HEK293T (cell line): ENCODE measurements around the gene EFNA5.

Experiments
- CTCF ChIA-PET: fragments of 350-600 bp; formaldehyde crosslinking; extraction: SDS; loops from one replicate; lab custom pipeline; 2021; ENCODE audit warnings: antibody characterized with exemption, inconsistent platforms; lab: Yijun Ruan, JAX
- POLR2A ChIA-PET: fragments of 350-600 bp; formaldehyde crosslinking; extraction: SDS; loops from one replicate; lab custom pipeline; 2020; ENCODE audit warnings: antibody characterized with exemption, inconsistent platforms; lab: Yijun Ruan, JAX
- DNase-seq: peaks from one replicate; pipeline ENCODE4 v3.0.0; 2012; ENCODE audit warnings: mixed read lengths; ENCODE audit errors: extremely low spot score
- ARNT ChIP-seq: fragments of 450-650 bp; IDR thresholded peaks from 2 replicates; pipeline ENCODE4 v1.6.1; 2017; ENCODE audit warnings: mild to moderate bottlenecking
- BHLHE40 ChIP-seq: fragments of 450-650 bp; IDR thresholded peaks from 2 replicates; pipeline ENCODE4 v1.6.1; 2016; ENCODE audit warnings: mild to moderate bottlenecking, moderate library complexity, borderline replicate concordance
- CTBP1 ChIP-seq: fragments of 450-650 bp; IDR thresholded peaks from 2 replicates; pipeline ENCODE4 v1.6.1; 2016; ENCODE audit warnings: borderline replicate concordance
- ELF4 ChIP-seq: fragments of 450-650 bp; IDR thresholded peaks from 2 replicates; pipeline ENCODE4 v1.6.1; 2017; ENCODE audit warnings: antibody characterized with exemption
- FOXA1 ChIP-seq: fragments of 450-650 bp; IDR thresholded peaks from 2 replicates; pipeline ENCODE4 v1.6.1; 2016; ENCODE audit warnings: mild to moderate bottlenecking
- FOXK2 ChIP-seq: fragments of 450-650 bp; IDR thresholded peaks from 2 replicates; pipeline ENCODE4 v1.6.1; 2016; ENCODE audit warnings: mild to moderate bottlenecking
- FOXM1 ChIP-seq: fragments of 450-650 bp; IDR thresholded peaks from 2 replicates; pipeline ENCODE4 v1.6.1; 2017; ENCODE audit warnings: mild to moderate bottlenecking, borderline replicate concordance
- HDGF ChIP-seq: fragments of 450-650 bp; IDR thresholded peaks from 2 replicates; pipeline ENCODE4 v1.6.1; 2017; ENCODE audit warnings: antibody characterized with exemption, borderline replicate concordance
- L3MBTL2 ChIP-seq: fragments of 450-650 bp; conservative IDR thresholded peaks from 2 replicates; pipeline ENCODE4 v1.6.1; 2016; ENCODE audit warnings: mild to moderate bottlenecking
- LEF1 ChIP-seq: fragments of 450-650 bp; IDR thresholded peaks from 2 replicates; pipeline ENCODE4 v1.6.1; 2017; ENCODE audit warnings: mild to moderate bottlenecking, borderline replicate concordance
- NFRKB ChIP-seq: fragments of 450-650 bp; IDR thresholded peaks from 2 replicates; pipeline ENCODE4 v1.6.1; 2016; ENCODE audit warnings: mild to moderate bottlenecking, moderate library complexity
- PKNOX1 ChIP-seq: fragments of 450-650 bp; IDR thresholded peaks from 2 replicates; pipeline ENCODE4 v1.6.1; 2016
- SP1 ChIP-seq: fragments of 450-650 bp; IDR thresholded peaks from 2 replicates; pipeline ENCODE4 v1.6.1; 2017
- SUZ12 ChIP-seq: fragments of 450-650 bp; IDR thresholded peaks from 2 replicates; pipeline ENCODE4 v1.6.1; 2016; ENCODE audit warnings: mild to moderate bottlenecking
- TARDBP ChIP-seq: fragments of 450-650 bp; IDR thresholded peaks from 2 replicates; pipeline ENCODE4 v1.6.1; 2016
- ZNF384 ChIP-seq: fragments of 450-650 bp; IDR thresholded peaks from 2 replicates; pipeline ENCODE4 v1.6.1; 2016

EFNA5 gene

GRCh38 chr5:107388141-107388861 is 282.4 kb downstream of the EFNA5 start:
- CTCF ChIA-PET: no interaction called here

GRCh38 chr5:107387526-107388140 is 283.1 kb downstream of the EFNA5 start:
- TF ChIP-seq SP1 (no peak), BHLHE40 (no peak), HDGF (no peak), ZNF384 (no peak), TARDBP (no peak), L3MBTL2 (no peak)
- CTCF ChIA-PET: no interaction called here
- POLR2A ChIA-PET: no interaction called here
- DNase-seq: no peak

More at GRCh38 chr5:107388141-107388861, 282.4 kb downstream of the EFNA5 start:
- no peak for DNase-seq
- TF ChIP-seq ZNF384 (no peak), PKNOX1 (no peak), FOXA1 (no peak), ELF4 (no peak), FOXK2 (no peak)
- POLR2A ChIA-PET: no interaction called here

GRCh38 chr5:107385708-107386107 is 285.0 kb downstream of the EFNA5 start:
- CTCF ChIA-PET: no interaction called here
- no peak for TF ChIP-seq PKNOX1
- TF ChIP-seq FOXK2: no peak
- no peak for TF ChIP-seq SP1
- TF ChIP-seq CTBP1: no peak
- TF ChIP-seq L3MBTL2: no peak
- no peak for TF ChIP-seq BHLHE40
- TF ChIP-seq FOXM1: no peak
- TF ChIP-seq TARDBP: no peak
- TF ChIP-seq ZNF384: no peak
- POLR2A ChIA-PET: interaction anchor here (1.0 kb wide), 1 partner anchor 49 kb away, joined by 3 read pairs; no protein-coding TSS in a partner anchor
- no peak for DNase-seq

GRCh38 chr5:107384256-107384655 is 286.5 kb downstream of the EFNA5 start:
- DNase-seq: no peak
- CTCF ChIA-PET: no interaction called here
- TF ChIP-seq BHLHE40 (no peak), SP1 (no peak), HDGF (no peak), ZNF384 (no peak), L3MBTL2 (no peak), NFRKB (no peak), CTBP1 (no peak), SUZ12 (no peak), FOXM1 (no peak), ELF4 (no peak), PKNOX1 (no peak), FOXA1 (no peak), FOXK2 (no peak), ARNT (no peak), TARDBP (no peak), LEF1 (no peak)
- POLR2A ChIA-PET: no interaction called here

GRCh38 chr5:107383414-107383813 is 287.3 kb downstream of the EFNA5 start:
- POLR2A ChIA-PET: no interaction called here
- no peak for DNase-seq
- TF ChIP-seq CTBP1 (no peak), ARNT (no peak), SP1 (no peak), FOXM1 (no peak), HDGF (no peak), L3MBTL2 (no peak), SUZ12 (no peak), ELF4 (no peak), ZNF384 (no peak), LEF1 (no peak), TARDBP (no peak)
- CTCF ChIA-PET: no interaction called here

- ChIA-PET POLR2A (no interaction called here), CTCF (interaction anchor here (1.1 kb wide), 1 partner anchor 21 kb away, joined by 4 read pairs; no protein-coding TSS in a partner anchor)
- TF ChIP-seq FOXK2 (no peak), ARNT (no peak), PKNOX1 (no peak), SUZ12 (no peak), LEF1 (no peak), BHLHE40 (no peak), CTBP1 (no peak), HDGF (no peak), NFRKB (no peak), SP1 (no peak), ELF4 (no peak), FOXM1 (no peak), TARDBP (no peak), ZNF384 (no peak), L3MBTL2 (no peak), FOXA1 (no peak)
- no peak for DNase-seq
Measured at GRCh38 chr5:107381189-107381856, 289.4 kb downstream of the EFNA5 start.
